Neural crest cell (in vitro differentiated cells): ENCODE data around the gene HOXB2. TPM values are rescaled to one million over a fixed set of nuclear protein-coding genes. Genes with fewer than 3 reads are reported as not detected.

Experiments used
- DNase-seq: peaks from one replicate; pipeline ENCODE4 v3.0.0; 2021; ENCODE audit warnings: low read depth, mixed read lengths, low spot score
- H3K27ac Mint-ChIP-seq: one replicate; pipeline ENCODE4 v1.8.0; 2021; ENCODE audit warnings: mild to moderate bottlenecking, mixed read lengths; ENCODE audit not compliant: unreplicated experiment
- H3K27me3 Mint-ChIP-seq: 2 replicates; pipeline ENCODE4 v1.8.0; 2021; ENCODE audit warnings: low read depth, mild to moderate bottlenecking, mixed read lengths
- H3K36me3 Mint-ChIP-seq: 2 replicates; pipeline ENCODE4 v1.8.0; 2021; ENCODE audit warnings: low read depth, mild to moderate bottlenecking, mixed read lengths
- H3K4me1 Mint-ChIP-seq: 2 replicates; pipeline ENCODE4 v1.8.0; 2021; ENCODE audit warnings: mixed read lengths
- H3K4me3 Mint-ChIP-seq: one replicate; pipeline ENCODE4 v1.8.0; 2021; ENCODE audit warnings: mild to moderate bottlenecking, mixed read lengths
- H3K9me3 Mint-ChIP-seq: 2 replicates; pipeline ENCODE4 v1.8.0; 2021; ENCODE audit warnings: mixed read lengths
- CTCF ChIP-seq: fragments of 200-600 bp; sonication (generic); conservative IDR thresholded peaks from 2 replicates; pipeline ENCODE4 v1.5.0; 2021; ENCODE audit warnings: antibody characterized with exemption, mild to moderate bottlenecking
- total RNA-seq: library from RNA; stranded (reverse); gene quantifications from 2 replicates; pipeline ENCODE4 v1.2.1, GENCODE V29; 2021

Gene HOXB2
- total RNA-seq, 1 donor from 2014 or later = 60.0 TPM

- Mint-ChIP-seq H3K27me3 (peaks cover 3% of the 10 kb centered on the region), H3K36me3 (no peaks in the 10 kb centered on the region), H3K27ac (no peak overlapping the region), H3K4me1 (peaks cover 17% of the 10 kb centered on the region), H3K9me3 (no peaks in the 10 kb centered on the region), H3K4me3 (no peak overlapping the region)
- no peak for TF ChIP-seq CTCF
- no peak for DNase-seq
Measured at GRCh38 chr17:48568499-48569239, 23.8 kb upstream of the HOXB2 start.

GRCh38 chr17:48567646-48568354 is 22.9 kb upstream of the HOXB2 start:
- peaks cover 24% of the 10 kb centered on the region for H3K4me1 Mint-ChIP-seq
- peaks cover 12% of the 10 kb centered on the region for H3K27me3 Mint-ChIP-seq

GRCh38 chr17:48567209-48567608 is 22.3 kb upstream of the HOXB2 start:
- DNase-seq = no peak
- H3K36me3 Mint-ChIP-seq = peaks cover 2% of the 10 kb centered on the region
- no peak overlapping the region for H3K27ac Mint-ChIP-seq
- H3K4me1 Mint-ChIP-seq = peaks cover 30% of the 10 kb centered on the region
- peaks cover 18% of the 10 kb centered on the region for H3K27me3 Mint-ChIP-seq
- no peak overlapping the region for H3K4me3 Mint-ChIP-seq
- no peaks in the 10 kb centered on the region for H3K9me3 Mint-ChIP-seq
- no peak for TF ChIP-seq CTCF

More at GRCh38 chr17:48567646-48568354, 22.9 kb upstream of the HOXB2 start:
- TF ChIP-seq CTCF = no peak
- H3K27ac Mint-ChIP-seq = no peak overlapping the region
- peaks cover 2% of the 10 kb centered on the region for H3K36me3 Mint-ChIP-seq
- no peaks in the 10 kb centered on the region for H3K9me3 Mint-ChIP-seq
- H3K4me3 Mint-ChIP-seq = no peak overlapping the region
- no peak for DNase-seq

GRCh38 chr17:48566717-48567116 is 21.8 kb upstream of the HOXB2 start:
- H3K4me1 Mint-ChIP-seq = peaks cover 31% of the 10 kb centered on the region
- H3K4me3 Mint-ChIP-seq = no peak overlapping the region
- no peak overlapping the region for H3K27ac Mint-ChIP-seq
- peaks cover 22% of the 10 kb centered on the region for H3K27me3 Mint-ChIP-seq
- H3K36me3 Mint-ChIP-seq = peaks cover 2% of the 10 kb centered on the region
- DNase-seq = no peak
- no peak for TF ChIP-seq CTCF
- H3K9me3 Mint-ChIP-seq = no peaks in the 10 kb centered on the region

GRCh38 chr17:48565925-48566710 is 21.2 kb upstream of the HOXB2 start:
- Mint-ChIP-seq H3K4me1 (peaks cover 30% of the 10 kb centered on the region), H3K4me3 (no peak overlapping the region), H3K27me3 (peaks cover 28% of the 10 kb centered on the region), H3K9me3 (no peaks in the 10 kb centered on the region), H3K36me3 (peaks cover 2% of the 10 kb centered on the region), H3K27ac (no peak overlapping the region)
- no peak for TF ChIP-seq CTCF
- DNase-seq = no peak
